Activated naive CD8-positive, alpha-beta T cell treated with anti-CD3 and anti-CD28 coated beads, Interleukin-2, amount 50 U/mL, for 24 hours (primary cell): ENCODE results near the gene NOA1.
"Not testable (repeated sequence)": the region's sequence is repeated elsewhere in the genome, so short reads cannot be mapped to it uniquely, and the experiment has no call there.

ENCODE experiments used
- ATAC-seq: fragments of 150-1000 bp; cut with Tn5 transposase; one replicate; pipeline ENCODE4 v1.10.0; 2021
- DNase-seq: peaks from one replicate; pipeline ENCODE4 v3.0.0; 2021
- H3K27ac Mint-ChIP-seq: one replicate; pipeline ENCODE4 v1.8.0; 2021; ENCODE audit warnings: mild to moderate bottlenecking, mixed read lengths
- H3K27me3 Mint-ChIP-seq: one replicate; pipeline ENCODE4 v1.8.0; 2021; ENCODE audit warnings: mixed read lengths
- H3K36me3 Mint-ChIP-seq: one replicate; pipeline ENCODE4 v1.8.0; 2021; ENCODE audit warnings: low read depth, mixed read lengths
- H3K4me1 Mint-ChIP-seq: one replicate; pipeline ENCODE4 v1.8.0; 2021; ENCODE audit warnings: mixed read lengths
- H3K4me3 Mint-ChIP-seq: one replicate; pipeline ENCODE4 v1.8.0; 2021; ENCODE audit warnings: mild to moderate bottlenecking, moderate library complexity, mixed read lengths
- H3K9me3 Mint-ChIP-seq: one replicate; pipeline ENCODE4 v1.8.0; 2021; ENCODE audit warnings: mixed read lengths

The NOA1 gene

GRCh38 chr4:56930638-56931037 is 46.8 kb downstream of the NOA1 start:
- Mint-ChIP-seq H3K36me3 (peaks cover 29% of the 10 kb centered on the region), H3K27me3 (no peaks in the 10 kb centered on the region), H3K27ac (peak overlapping the region; percentile 9), H3K4me1 (peaks cover 11% of the 10 kb centered on the region), H3K4me3 (no peak overlapping the region), H3K9me3 (no peaks in the 10 kb centered on the region)
- ATAC-seq (no peak), DNase-seq (no peak)

GRCh38 chr4:56927196-56927595 is 50.2 kb downstream of the NOA1 start:
- H3K4me1 Mint-ChIP-seq: peaks cover 9% of the 10 kb centered on the region

GRCh38 chr4:56914977-56915376 is 62.4 kb downstream of the NOA1 start:
- ATAC-seq, H3K9me3 Mint-ChIP-seq, H3K4me3 Mint-ChIP-seq, DNase-seq, H3K27ac Mint-ChIP-seq, H3K27me3 Mint-ChIP-seq: not testable (repeated sequence)
- H3K36me3 Mint-ChIP-seq: peaks cover 31% of the 10 kb centered on the region
- peaks cover 61% of the 10 kb centered on the region for H3K4me1 Mint-ChIP-seq

More at GRCh38 chr4:56927196-56927595, 50.2 kb downstream of the NOA1 start:
- H3K4me3 Mint-ChIP-seq: no peak overlapping the region
- H3K27ac Mint-ChIP-seq: no peak overlapping the region
- H3K27me3 Mint-ChIP-seq: no peaks in the 10 kb centered on the region
- DNase-seq: no peak
- no peak for ATAC-seq
- H3K36me3 Mint-ChIP-seq: peaks cover 47% of the 10 kb centered on the region
- no peaks in the 10 kb centered on the region for H3K9me3 Mint-ChIP-seq

GRCh38 chr4:56914336-56914735 is 63.1 kb downstream of the NOA1 start:
- Mint-ChIP-seq H3K27me3 (no peaks in the 10 kb centered on the region), H3K4me1 (peaks cover 62% of the 10 kb centered on the region), H3K36me3 (peaks cover 26% of the 10 kb centered on the region), H3K4me3 (no peak overlapping the region), H3K27ac (peak overlapping the region; percentile 49), H3K9me3 (no peaks in the 10 kb centered on the region)
- DNase-seq (no peak), ATAC-seq (no peak)
